Stimulated activated CD4-positive, alpha-beta T cell treated with anti-CD3 and anti-CD28 coated beads, Interleukin-4, amount 100 ng/mL, for 24 hours (primary cell): Measurements from ENCODE around the gene CD48.

Source experiments
- DNase-seq: peaks from one replicate; pipeline ENCODE4 v3.0.0-alpha.2; 2020

CD48 gene

GRCh38 chr1:160631983-160632625 lies 79.5 kb downstream of the CD48 start:
- no peak for DNase-seq

DNA sequence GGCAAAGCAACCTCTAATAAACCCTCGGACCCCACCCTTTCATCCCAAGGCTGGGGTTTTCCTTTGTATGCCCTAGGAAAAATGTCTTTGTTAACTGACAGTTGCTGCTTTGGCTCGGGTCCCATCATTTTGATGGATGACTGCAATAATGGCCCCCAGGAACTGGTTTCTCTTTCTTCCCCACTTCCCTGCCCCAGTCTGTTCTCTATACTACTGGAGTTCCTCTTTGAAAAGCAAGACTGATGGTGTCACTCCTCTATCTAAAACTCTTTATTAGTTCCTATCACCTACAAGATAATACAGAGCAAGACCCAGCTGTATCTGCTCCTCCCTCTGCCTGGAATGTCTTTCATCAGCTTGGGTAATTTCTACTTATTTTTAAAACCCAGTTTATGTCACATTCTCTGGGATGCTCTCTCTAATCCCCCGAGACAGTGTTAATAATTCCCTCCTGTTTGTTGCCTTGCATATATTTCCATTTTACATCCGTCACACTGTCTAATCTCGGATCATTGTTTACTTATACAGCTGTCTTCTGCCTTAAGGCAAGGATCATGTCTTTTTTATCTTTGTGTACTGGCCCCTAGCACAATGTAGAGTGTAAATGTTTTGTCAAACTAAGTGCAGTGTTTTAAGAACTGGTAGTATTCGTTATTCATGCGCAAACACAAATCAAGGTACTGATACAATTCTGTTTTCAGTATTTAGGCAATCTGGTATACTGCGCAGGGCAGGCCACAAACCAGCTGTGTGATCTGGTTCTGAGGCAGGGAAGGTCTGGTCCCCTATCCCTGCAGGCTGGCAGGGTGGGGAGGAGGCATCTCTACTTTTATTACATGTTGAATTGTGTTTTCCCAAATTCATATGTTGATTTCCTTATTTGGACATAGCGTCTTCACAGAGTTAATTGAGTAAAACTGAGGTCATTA lies 80.8 kb downstream of the CD48 start:
- no peak for DNase-seq

DNA sequence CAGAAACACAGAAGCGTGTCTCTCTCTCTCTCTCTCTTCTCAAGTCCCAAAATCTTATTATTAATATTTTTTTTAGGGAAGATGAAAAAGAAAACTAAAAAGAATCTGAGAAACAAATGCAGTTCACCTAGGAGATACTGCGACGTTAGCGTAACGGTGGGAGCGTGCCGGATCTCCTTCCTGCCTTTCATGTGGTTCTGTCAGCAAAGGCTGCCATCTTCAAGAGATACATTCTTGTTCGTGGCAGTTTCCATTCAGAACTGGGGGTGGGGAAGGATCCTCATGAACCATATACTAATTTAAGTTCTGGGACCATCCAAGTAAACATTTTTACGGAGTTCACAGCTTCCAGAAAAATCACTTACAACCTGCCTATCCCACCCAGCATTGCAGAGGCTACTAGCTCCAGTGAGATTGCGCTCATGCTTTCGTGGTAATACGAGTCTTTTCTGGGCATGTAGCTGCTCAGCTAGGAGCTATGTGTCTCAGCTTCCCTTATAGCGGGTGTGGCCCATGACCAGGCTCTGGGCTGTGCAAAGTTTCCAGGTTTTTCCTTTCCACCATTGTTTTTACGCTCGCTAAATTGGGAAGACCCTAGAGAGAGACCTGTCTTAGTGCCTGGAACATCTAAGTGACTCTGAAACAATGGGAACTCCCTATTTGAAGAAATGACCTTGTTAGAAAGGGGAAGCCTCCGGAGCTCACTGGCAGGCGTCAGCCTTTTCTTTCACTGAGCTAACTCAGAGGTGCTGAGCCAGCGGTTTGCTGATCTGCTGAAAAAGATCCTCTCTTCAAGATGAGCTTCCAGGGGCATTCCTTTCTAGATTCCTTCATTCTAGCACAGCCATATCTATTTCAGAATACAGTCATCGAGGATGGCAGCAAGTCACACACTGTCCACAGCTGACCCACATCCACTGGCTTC lies 82.1 kb downstream of the CD48 start:
- DNase-seq: peak; percentile 69

DNA sequence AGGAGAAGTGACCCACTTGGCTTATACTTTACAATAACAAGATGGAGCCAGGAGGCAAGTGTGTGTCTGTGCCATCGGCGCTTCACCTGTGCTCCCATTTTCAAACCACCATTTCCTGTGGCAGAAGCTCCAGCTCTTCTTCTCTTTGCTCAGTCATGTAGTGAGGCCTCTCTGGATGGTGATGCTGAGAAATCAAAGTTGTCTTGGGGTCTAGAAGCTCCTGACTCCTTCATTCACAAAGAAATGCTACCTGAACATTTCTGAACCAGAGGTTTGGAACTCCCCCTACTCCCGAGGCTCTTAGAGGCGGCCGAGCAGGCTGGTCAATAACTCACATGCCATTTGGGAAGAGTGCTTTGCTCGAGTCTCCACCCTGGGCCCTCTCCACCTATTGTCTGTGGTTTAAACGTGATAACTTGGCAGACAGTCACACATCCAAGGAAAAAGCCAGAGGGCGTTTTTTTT lies 82.8 kb downstream of the CD48 start:
- no peak for DNase-seq
